Stimulated activated CD4-positive, alpha-beta T cell treated with anti-CD3 and anti-CD28 coated beads, Interleukin-4, amount 100 ng/mL, for 48 hours (primary cell): Measurements from ENCODE around the gene PRR7.

ENCODE experiments used
- DNase-seq, 2 donors: peaks; one replicate each; pipeline ENCODE4 v3.0.0-alpha.2; 2020; ENCODE audit warnings: low read depth in 2 of 2

Gene PRR7

DNA sequence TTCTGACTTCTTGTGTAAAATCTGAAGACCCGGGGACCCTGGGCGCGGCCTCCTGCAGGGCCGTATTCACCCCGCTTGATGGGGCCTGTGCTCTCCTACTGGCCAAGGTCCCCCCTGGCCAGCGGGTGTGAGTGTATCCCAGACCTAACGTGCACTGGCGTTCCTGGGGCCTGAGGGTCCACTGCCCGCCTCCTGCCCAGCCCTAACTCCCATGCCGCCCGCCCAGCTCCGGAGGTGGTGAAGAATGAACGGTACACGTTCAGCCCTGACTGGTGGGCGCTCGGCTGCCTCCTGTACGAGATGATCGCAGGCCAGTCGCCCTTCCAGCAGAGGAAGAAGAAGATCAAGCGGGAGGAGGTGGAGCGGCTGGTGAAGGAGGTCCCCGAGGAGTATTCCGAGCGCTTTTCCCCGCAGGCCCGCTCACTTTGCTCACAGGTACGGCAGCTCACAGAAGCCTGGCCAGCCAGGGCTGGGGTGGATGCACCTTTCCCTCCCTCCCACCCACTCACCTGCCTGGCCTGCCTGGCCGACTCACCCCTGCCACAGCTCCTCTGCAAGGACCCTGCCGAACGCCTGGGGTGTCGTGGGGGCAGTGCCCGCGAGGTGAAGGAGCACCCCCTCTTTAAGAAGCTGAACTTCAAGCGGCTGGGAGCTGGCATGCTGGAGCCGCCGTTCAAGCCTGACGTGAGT is 10.6 kb upstream of the PRR7 start:
- DNase-seq, result no peak

GRCh38 chr5:177437623-177438022 is 9.0 kb upstream of the PRR7 start:
- no peak for DNase-seq

DNA sequence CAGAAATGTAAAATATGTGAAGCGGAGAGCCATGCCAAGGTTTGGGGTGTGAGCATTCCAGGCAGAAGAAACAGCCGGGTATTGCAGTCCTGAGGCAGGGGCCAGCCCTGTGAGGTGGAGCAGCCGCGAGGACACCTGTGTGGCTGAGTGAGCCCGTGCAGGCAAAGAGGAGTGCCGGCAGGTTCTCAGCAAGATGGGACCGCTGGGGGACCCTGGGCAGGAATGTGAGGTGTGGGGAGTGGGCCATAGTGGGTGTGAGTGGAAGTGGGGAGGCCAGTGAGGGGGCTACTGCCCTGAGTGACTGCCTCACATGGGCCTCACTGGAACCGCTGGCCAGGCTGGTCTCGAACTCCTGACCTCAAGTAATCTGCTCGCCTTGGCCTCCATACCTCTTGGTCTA is 8.1 kb upstream of the PRR7 start:
- DNase-seq, result no peak

DNA sequence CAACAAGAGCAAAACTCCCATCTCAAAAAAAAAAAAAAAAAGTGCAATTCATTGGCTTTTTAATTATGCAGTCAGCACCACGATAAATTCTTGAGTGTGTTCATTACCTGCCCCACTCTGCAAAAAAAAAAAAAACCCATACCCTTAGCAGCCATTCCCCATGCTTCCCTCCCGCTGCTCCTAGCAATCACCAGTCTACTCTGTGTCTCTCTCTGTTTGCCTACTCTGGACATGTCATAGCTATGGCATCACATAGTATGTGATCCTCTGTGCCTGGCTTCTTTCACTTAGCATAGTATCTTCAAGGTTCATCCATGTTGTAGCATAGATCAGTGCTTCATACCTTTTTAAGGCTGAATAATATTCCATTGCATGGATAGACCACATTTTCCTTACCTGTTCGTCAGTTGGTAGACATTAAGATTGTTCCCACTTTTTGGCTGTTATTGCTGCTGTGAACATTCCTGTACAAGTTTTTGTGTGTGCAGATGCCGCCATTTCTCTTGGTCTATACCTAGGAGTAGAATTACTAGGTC is 7.0 kb upstream of the PRR7 start:
- DNase-seq, result no peak

DNA sequence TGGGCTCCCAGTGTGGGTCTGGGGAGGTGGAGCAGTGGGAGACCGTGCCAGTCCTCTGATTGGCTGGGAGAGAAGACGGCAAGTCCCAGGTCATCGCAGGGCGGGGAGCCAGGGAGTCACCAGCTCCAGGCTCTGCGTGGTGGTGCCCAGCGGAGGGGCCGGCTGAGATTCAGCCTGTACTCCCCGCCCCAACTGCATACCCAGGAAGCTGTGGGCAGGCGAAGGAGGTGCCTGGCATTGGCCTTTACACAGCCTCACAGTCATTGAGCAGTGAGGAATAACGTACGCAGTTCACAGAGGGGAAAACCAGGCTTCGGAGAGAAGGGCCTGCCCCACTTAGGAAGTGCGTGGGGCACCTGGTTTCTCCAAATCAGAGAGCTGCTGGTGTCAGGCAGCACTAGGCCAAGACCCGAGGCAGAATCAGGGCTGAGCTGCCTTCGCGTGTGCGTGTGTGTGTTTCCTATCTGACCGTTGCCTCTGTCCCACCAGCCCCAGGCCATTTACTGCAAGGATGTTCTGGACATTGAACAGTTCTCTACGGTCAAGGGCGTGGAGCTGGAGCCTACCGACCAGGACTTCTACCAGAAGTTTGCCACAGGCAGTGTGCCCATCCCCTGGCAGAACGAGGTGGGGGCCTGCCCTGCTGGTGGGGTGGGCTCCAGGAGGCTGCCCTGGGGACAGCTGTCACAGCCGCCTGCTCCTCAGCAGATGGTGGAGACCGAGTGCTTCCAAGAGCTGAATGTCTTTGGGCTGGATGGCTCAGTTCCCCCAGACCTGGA is 6.2 kb upstream of the PRR7 start:
- peak in 1 of 2 donors; percentile 47 for DNase-seq

DNA sequence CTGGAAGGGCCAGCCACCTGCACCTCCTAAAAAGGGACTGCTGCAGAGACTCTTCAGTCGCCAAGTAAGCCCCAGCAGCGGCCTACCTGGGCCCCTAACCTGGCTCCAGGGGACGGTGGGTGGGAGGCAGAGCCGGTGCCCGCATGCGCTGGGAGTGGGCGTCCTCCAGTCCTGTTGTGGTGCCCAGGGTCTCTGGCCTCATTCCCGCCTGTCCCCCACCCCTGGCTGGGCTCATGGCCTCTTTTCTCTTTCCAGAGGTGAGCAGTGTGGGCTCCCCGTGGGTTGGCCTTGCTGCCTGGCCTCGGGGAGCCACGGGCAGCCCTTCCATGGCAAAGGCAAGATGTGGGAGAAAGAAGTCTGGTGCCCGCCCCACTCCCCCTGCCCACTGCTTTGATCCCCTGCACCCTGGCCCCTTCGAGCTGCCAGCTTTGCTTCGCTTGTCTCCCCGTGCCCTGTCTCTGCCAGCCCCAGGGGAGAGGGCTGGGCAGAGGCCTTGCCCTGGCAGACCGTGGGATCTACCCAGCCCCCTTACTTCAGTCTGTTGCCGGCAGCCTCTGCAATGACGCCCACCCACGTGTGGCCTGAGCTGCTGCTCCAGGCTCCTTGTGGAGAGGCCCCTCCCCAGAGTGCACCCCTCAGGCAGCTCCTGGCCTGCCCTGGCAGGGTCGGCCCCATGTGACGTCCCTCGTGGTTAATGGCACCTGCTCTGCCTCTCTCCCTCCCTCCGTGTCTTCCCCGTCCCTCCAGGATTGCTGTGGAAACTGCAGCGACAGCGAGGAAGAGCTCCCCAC is 5.4 kb upstream of the PRR7 start:
- no peak for DNase-seq

DNA sequence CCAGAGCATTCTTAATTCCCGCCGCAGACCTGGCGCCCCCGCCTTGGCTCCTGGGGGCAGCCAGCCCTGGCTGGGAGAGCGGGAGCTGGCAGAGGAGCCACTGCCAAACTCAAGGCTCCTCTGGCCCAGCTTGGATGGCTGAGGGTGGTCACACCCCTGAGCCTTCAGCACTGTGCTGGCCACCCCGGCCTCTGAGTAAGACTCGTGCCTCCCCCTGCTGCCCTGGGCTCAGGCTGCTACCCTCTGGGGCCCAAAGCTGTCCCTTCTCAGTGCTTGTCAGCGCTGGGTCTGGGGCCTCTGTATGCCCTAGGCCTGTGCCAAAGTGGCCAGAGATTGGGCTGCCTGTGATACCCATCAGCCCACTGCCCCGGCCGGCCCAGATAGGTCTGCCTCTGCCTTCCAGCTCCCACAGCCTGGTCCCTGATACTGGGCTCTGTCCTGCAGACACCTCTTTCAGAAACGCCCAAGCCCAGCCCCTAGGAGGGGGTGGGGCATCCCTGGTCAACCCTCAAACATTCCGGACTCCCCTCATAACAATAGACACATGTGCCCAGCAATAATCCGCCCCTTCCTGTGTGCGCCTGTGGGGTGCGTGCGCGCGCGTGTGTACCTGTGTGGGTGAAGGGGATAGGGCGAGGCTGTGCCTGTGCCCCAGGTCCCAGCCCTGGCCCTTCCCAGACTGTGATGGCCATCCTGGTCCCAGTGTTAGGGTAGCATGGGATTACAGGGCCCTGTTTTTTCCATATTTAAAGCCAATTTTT is 4.4 kb upstream of the PRR7 start:
- no peak for DNase-seq

GRCh38 chr5:177443144-177443983 is 3.2 kb upstream of the PRR7 start:
- no peak for DNase-seq

GRCh38 chr5:177444106-177445051 is 2.2 kb upstream of the PRR7 start:
- no peak for DNase-seq

DNA sequence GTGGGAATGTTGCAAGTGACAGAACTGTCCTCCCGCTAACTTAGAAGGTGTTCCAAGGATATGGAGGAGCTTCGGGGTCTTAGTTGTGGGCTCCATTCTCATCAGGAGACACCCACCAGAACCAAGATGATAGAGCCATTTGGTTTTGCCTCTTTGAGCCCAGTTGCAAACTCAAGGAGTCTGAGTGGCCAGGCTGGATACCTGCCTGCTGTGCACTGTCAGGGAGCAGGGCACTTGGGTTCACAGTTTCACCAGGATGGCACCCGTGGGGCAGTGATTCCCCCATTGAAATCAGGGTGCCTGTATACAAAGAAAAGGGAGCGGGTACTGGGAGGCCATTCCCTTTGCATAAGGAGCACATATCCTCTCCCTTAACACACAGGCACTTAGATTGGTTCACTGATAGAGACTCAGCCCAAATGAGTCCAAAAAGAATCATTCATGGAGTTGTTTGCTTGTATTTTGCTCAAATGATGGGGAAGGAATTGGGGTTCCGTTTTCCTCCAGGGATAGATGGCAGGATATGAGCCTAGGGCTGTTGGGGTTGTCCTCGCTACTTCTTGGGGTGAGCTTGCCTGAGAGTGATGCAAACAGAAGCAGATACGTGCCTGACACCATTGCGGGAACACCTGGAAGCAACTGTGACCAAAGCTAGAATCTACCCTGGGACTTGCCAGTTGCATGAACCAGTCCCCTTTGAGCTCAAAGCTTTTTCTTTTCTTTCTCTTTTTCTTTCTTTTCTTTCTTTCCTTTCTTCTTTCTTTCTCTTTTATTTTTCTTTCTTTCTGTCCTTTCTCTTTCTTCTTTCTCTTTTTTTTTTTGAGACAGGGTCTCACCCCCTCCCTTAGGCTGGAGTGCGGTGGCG is 1.3 kb upstream of the PRR7 start:
- no peak for DNase-seq

- no peak for DNase-seq
Observed at GRCh38 chr5:177445917-177446199, 756 bp upstream of the PRR7 start.

DNA sequence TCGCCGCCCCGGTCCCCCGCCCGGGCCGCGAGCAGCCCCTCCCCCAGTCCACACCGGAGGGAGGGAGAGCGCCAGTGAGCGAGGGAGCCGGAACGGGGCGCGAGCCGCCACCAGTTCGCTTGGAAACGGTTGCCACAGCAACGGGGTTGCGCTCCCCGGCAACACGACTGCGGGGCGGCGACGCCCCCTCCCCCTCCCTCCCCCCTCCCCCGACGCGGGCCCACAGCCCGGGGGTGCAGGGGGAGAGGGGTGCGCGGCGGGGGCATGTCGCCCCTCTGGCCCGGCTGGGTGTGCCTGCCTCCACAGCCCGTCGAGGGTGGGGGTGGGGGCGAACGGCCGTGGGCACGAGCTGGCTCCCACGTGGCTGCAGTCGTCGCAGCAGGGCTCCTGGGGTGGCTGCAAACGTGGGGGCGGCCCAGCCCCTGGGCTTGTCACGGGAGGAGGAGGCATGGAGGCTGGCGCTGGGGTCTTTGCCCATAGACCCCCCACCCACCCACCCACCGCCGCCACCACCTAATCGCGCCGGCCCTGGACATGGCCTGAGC is 524 bp downstream of the PRR7 start:
- DNase-seq, result peak; percentile 46 to 56

GRCh38 chr5:177447611-177448243 is 1.1 kb downstream of the PRR7 start:
- DNase-seq, result no peak

DNA sequence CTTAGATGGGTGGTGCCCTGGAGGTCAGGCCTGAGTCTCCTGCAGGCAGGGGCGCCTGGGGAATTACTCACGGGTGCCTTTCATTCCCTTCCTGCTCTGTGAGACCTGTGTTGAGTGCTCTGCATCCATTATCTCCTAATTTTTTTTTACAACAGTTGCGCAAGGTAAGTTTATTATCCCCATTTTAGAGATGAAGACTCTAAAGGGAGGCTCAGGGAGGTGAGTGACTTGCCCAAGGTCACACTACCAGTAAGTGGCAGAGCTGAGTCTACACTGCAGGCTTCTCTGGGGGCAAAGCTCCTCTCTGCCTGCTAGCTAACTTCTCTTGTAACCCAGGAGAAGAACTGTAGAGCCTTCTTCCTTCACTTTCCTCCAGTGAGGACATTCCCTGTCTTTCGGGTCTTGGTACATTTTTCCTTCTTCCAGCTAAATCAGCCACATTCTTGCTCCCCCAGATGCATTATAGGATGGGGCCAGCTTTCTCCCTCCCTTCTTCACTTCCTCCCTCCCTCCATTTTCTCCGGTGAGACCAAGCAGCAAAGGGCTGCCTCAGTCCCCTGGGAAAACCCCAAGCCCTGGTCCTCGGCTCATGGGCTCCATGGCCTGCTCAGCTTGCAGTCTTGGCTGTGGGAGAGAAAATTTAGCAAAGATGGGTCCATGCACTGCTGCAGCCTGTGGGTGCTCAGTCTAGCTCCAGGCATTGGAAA is 1.8 kb downstream of the PRR7 start:
- no peak for DNase-seq

- DNase-seq, result no peak
Observed at GRCh38 chr5:177449140-177450061, 2.8 kb downstream of the PRR7 start.
